ENCODE data around the gene MPDU1.

MPDU1 gene

DNA sequence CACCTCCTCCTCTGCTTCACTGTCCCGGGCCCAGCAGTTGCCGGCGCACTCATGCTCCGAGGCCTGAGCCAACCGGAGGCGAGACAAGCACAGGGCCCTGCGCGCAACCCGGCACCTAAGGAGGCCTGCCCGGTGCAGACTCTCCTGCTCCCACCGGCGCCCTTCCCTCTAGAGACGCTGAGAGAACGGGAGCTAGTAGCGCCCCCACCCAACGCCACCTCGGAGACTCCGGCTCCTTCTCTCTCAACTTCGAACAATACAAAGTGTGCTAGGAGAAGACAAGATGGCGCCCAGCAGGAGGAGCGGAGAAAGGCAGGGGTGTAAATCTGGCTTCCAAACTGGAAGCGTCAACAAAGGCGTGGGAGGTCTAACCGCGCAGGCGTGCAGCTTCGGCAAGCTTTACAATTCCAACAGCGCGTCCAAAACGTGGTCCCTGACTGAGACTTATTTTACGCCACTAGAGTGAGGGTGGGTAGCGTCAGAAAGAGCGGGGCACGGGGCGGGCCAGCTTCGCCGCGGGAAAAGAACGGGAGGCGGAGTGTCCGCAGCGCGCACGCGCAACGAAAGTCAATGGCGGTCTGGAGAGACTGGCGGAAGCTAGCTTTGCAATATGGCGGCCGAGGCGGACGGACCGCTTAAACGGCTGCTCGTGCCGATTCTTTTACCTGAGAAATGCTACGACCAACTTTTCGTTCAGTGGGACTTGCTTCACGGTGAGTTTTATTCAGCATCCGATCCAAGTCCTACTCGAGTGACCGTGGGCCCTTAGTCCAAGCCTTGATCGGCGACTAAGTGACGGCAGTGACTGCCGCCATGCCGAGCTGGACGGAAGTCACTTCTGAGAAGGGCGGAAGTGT, at the start of gene MPDU1:
MPDU1 (plus strand) TSS at position 600 of the 857 bp plus-strand sequence; CDS start at position 611, 11 bp downstream.
- peak; percentile 85 to 93 (median 91) for DNase-seq (ENCODE audit: low read depth in 3 of 3)

DNA sequence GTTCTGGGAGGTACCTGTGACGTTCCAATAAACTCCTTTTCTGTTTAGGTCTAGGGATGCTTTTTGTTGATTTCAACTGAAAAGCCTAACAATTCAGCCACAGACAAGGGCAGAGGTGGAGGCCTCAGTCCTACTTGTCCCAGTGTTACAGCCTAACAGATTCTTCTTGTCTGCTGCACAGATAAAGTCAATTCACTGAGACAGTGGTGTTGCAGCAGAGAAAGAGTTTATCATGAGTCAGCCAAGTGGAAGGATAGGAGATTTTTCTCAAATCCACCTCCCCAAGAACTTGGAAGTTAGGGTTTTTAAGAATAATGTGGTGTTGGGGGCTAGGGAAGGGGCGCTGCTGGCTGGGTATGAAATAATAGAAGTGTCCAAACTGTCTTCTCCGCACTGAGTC, 45.6 kb upstream of the MPDU1 start:
- DNase-seq (ENCODE audit: low read depth in 3 of 3) = no peak

DNA sequence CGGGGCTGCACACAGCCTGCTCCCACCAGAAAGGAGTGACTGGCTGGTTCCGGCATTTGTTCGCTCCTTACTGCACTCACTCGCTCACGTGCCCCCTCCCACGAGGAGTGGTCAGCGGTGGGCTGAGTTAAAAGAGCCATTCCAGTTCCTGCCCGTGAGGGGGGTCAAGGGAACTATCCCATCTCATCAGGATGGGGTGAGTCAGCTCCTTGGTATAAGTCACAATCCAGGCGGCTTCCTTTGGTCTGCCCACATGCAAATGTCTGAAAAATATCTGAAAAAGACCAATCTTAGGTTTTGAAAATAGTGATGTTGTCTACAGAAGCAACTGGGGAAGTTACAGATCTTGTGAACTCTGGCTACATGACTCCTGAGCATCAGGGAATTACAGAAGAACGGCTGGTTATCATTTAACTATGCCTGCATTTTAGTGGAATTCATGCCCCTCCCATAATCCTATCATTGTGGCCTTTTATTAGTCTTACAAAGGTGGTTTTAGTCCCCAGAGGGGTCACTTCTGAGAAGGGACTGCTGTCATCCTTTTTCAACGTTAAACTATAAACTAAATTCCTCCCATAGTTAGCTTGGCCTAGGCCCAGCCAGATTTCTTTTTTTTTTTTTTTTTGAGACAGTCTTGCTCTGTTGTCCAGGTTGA, 44.6 kb upstream of the MPDU1 start:
- no peak for DNase-seq (ENCODE audit: low read depth in 3 of 3)

GRCh38 chr17:7541074-7541621, 42.5 kb upstream of the MPDU1 start:
- no peak for DNase-seq (ENCODE audit: low read depth in 3 of 3)

DNA sequence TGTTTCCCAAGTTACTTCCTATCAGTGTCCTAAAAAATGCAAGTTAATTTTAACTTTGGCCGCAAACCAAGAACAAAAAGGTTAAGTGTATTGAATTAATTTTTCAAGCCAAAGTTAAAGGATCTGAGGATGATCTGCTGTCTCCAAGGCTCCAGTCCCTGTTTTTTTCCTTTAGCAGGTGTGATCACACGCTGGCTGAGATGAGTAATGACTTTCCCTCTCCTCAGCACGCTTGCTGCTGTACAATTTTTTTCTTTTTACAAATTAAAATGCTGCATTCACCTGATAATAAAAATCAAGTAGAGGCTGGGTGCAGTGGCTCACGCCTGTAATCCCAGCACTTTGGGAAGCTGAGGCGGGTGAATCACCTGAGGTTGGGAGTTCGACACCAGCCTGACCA, 38.7 kb upstream of the MPDU1 start:
- DNase-seq (ENCODE audit: low read depth in 3 of 3) = no peak

DNA sequence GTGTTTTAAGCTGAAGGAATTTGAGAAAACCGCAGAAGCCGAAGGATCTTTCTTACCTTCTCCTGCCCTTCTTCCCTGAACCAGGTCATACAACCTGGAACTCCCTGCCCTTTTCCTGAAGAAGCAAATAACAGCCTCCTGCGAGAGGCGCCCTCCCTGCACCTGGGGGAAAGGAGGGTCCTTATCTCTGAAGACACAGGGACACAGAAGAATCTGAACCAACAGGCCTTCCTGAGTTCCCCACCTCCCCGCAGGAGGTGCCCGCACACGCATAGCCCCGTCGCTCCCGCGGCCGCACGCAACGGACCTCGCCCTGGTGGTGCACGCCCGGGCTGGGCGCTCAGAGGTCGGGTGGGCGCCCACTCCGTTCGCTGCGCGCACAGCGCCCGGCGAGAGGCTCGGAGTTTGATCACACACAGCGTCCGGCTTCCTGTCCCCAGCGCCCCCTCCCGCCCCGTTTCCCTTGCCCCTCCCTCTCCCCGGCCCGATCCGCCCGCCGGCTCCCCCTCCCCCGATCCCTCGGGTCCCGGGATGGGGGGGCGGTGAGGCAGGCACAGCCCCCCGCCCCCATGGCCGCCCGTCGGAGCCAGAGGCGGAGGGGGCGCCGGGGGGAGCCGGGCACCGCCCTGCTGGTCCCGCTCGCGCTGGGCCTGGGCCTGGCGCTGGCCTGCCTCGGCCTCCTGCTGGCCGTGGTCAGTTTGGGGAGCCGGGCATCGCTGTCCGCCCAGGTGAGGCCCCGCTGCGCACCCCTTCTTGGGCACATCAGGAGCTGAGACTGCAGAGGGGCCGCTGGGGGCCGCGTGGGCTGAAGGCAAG, 34.9 kb upstream of the MPDU1 start, which contains the start of gene TNFSF12:
TNFSF12 (plus strand) TSS at position 474 of the 816 bp plus-strand sequence; CDS start at position 570, 96 bp downstream.
- peak in 2 of 3 donors; percentile 22 to 51 for DNase-seq (ENCODE audit: low read depth in 3 of 3)

- no peak for DNase-seq (ENCODE audit: low read depth in 3 of 3)
Observed at GRCh38 chr17:7549401-7550055, 34.1 kb upstream of the MPDU1 start.

DNA sequence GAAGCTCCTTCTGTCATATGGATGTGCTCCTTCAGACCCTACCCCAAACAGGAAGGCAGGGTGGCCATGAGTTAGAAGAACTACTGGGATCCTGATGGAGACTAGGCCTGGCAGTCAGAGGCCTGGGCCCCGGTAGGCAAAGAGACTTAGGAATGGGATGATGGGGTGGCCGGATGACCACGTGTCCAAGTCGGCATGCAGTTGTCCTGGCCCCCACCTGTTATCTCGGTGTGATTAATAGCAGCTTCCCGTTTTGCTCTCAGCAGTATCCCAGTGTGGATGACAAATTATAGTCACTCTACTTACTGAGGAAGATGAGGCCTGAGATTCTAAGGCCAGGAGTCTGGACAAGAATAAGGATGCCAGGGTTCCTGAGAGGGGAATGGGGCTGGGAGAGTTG, 33.3 kb upstream of the MPDU1 start:
- DNase-seq (ENCODE audit: low read depth in 3 of 3) = no peak

- DNase-seq (ENCODE audit: low read depth in 3 of 3) = no peak
Observed at GRCh38 chr17:7551396-7551795, 32.3 kb upstream of the MPDU1 start.

DNA sequence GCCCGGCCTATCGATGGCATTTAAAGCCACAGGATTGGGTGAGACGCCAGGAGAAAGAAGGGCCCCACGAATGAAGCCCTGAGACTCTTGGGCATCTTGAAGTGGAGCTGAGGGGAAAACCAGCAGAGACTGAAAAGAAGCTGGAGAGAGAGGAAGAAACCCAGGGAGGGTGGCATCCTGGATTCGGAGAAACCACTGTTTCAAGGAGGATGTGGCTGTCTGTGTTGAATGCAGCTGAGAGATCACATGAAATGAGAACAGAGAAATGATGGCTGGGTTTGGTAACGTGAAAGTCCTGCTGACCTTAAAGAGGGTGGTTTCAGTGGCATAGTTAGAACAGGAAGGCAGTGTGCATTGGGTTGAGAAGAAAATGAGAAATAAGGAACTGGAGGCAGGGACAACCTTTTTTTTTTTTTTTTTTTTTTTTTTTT, 31.0 kb upstream of the MPDU1 start:
- DNase-seq (ENCODE audit: low read depth in 3 of 3) = no peak

- no peak for DNase-seq (ENCODE audit: low read depth in 3 of 3)
Observed at GRCh38 chr17:7553356-7553755, 30.3 kb upstream of the MPDU1 start.

- no peak for DNase-seq (ENCODE audit: low read depth in 3 of 3)
Observed at GRCh38 chr17:7555320-7555948, 28.2 kb upstream of the MPDU1 start.

DNA sequence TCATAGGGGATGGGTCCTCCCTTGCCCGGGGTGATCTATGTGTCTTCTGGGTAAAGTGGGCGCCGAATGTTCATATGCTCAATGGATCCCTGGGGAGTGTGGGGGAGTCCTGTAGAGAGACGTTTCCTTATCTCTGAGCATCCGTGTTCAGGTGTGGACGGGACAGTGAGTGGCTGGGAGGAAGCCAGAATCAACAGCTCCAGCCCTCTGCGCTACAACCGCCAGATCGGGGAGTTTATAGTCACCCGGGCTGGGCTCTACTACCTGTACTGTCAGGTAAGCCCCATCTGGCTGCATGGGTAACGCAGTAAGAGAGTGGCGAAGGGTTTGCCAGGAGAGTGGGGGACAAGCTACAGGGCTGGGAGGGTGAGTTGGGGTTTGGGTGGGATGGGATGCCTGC, 27.0 kb upstream of the MPDU1 start:
- no peak for DNase-seq (ENCODE audit: low read depth in 3 of 3)

GRCh38 chr17:7557147-7557764, 26.4 kb upstream of the MPDU1 start:
- DNase-seq (ENCODE audit: low read depth in 3 of 3) = no peak

GRCh38 chr17:7557775-7558543, 25.7 kb upstream of the MPDU1 start:
- no peak for DNase-seq (ENCODE audit: low read depth in 3 of 3)

DNA sequence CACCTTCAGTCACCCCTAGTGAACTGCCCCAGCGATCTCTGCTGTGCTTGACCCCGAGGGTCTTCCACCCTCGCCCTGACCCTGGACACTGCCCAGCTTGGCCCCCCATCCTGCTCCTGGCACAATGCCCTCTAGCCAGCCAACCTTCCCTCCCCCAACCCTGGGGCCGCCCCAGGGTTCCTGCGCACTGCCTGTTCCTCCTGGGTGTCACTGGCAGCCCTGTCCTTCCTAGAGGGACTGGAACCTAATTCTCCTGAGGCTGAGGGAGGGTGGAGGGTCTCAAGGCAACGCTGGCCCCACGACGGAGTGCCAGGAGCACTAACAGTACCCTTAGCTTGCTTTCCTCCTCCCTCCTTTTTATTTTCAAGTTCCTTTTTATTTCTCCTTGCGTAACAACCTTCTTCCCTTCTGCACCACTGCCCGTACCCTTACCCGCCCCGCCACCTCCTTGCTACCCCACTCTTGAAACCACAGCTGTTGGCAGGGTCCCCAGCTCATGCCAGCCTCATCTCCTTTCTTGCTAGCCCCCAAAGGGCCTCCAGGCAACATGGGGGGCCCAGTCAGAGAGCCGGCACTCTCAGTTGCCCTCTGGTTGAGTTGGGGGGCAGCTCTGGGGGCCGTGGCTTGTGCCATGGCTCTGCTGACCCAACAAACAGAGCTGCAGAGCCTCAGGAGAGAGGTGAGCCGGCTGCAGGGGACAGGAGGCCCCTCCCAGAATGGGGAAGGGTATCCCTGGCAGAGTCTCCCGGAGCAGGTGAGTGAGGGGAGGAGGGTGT, 24.9 kb upstream of the MPDU1 start, which contains the start of gene TNFSF13:
TNFSF13 (plus strand) TSS at position 207 of the 776 bp plus-strand sequence; CDS start at position 497, 290 bp downstream.
- DNase-seq (ENCODE audit: low read depth in 3 of 3) = no peak

GRCh38 chr17:7559320-7560171, 24.1 kb upstream of the MPDU1 start:
- DNase-seq (ENCODE audit: low read depth in 3 of 3) = no peak

All from stimulated activated CD4-positive, alpha-beta T cell treated with anti-CD3 and anti-CD28 coated beads, TNF-alpha, amount 100 ng/mL, for 48 hours (primary cell).